GM21367 (cell line): Measurements from ENCODE around the gene PPP2R3C.
"Not testable (repeated sequence)": the region's sequence is repeated elsewhere in the genome, so short reads cannot be mapped to it uniquely, and the experiment has no call there.

ENCODE experiments used
- ATAC-seq: cut with Tn5 transposase; IDR thresholded peaks from one replicate; pipeline ENCODE4 v1.9.1; 2021; ENCODE audit not compliant: unreplicated experiment

Gene PPP2R3C

GRCh38 chr14:35121887-35122695 lies at the start of gene PPP2R3C, which contains the start of gene PRORP:
Gene PPP2R3C, minus strand, starts transcription at chr14:35121990. Its CDS starts 31 bp downstream, at chr14:35121959.
Gene PRORP, plus strand, starts transcription at chr14:35122552. Its CDS starts 694 bp downstream, at chr14:35123246.
- ATAC-seq: peak; percentile 77

- ATAC-seq: no peak
Observed at GRCh38 chr14:35167496-35167895, 45.7 kb upstream of the PPP2R3C start.

GRCh38 chr14:35164849-35165248 lies 43.1 kb upstream of the PPP2R3C start:
- ATAC-seq: no peak

GRCh38 chr14:35163384-35163783 lies 41.6 kb upstream of the PPP2R3C start:
- no peak for ATAC-seq

- no peak for ATAC-seq
Observed at GRCh38 chr14:35161231-35161630, 39.4 kb upstream of the PPP2R3C start.

- no peak for ATAC-seq
Observed at GRCh38 chr14:35159742-35160409, 38.1 kb upstream of the PPP2R3C start.

- ATAC-seq: no peak
Observed at GRCh38 chr14:35158951-35159653, 37.3 kb upstream of the PPP2R3C start.

- no peak for ATAC-seq
Observed at GRCh38 chr14:35158491-35158890, 36.7 kb upstream of the PPP2R3C start.

GRCh38 chr14:35155962-35156361 lies 34.2 kb upstream of the PPP2R3C start:
- ATAC-seq: no peak

DNA sequence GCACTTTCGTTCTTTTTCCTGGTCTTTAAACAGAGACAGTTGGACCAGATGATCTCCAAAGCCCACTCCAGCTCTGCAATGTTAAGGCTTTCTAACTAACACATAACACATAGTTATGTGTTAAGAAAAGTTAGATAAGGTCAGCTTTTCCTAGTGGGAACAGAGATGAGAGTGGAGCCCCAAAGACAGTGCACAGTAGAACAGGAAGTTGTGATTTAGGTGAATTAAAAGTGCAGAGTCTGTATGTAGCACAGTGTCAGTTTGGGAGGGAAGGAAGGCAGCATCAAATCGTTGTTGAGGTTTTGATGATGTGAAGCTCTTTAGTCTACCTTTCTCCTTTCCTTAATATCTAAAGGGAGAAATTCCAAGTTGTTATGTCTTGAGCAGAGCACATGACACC lies 32.2 kb upstream of the PPP2R3C start:
- ATAC-seq: no peak

DNA sequence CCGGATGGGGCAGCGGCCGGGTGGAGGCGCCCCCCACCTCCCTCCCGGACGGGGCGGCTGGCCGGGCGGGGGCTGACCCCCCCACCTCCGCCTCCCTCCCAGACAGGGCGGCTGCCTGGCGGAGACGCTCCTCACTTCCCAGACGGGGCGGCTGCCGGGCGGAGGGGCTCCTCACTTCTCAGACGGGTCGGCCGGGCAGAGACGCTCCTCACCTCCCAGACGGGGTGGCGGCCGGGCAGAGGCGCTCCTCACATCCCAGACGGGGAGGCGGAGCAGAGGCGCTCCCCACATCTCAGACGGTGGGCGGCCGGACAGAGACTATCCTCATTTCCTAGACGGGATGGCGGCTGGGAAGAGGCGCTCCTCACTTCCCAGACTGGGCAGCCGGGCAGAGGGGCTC lies 30.7 kb upstream of the PPP2R3C start:
- ATAC-seq: not testable (repeated sequence)

DNA sequence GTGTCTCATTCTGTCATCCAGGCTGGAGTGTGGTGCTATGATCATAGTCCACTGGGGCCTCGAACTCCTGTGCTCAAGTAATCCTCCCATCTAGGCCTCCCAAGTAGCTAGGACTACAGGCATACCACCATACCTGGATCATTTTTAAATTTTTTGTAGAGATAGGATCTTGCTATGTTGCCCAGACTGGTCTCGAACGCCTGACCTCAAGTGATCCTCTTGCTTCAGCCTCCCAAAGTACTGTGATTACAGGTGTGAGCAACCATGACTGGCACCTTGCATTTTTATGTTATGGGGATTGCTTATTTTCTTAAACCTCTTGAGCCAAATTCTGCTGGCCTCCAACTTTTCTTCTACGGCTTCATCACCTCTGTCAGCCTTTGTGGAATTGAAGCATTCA lies 27.4 kb upstream of the PPP2R3C start:
- no peak for ATAC-seq

DNA sequence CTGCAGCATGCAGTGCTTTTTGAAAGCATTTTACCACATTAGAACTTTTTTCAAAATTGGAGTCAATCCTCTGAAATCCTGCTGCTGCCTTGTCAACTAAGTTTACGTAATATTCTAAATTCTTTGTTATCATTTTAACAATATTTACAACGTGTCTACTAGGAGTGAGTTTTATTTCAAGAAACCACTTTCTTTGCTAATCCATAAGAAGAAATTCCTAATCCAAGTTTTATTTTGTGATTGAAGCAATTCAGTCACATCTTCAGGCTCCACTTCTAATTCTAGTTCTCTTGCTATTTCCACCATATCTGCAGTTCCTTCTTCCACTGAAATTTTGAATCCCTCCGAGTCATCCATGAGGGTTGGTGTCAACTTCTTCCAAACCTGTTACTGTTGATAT lies 25.9 kb upstream of the PPP2R3C start:
- no peak for ATAC-seq

DNA sequence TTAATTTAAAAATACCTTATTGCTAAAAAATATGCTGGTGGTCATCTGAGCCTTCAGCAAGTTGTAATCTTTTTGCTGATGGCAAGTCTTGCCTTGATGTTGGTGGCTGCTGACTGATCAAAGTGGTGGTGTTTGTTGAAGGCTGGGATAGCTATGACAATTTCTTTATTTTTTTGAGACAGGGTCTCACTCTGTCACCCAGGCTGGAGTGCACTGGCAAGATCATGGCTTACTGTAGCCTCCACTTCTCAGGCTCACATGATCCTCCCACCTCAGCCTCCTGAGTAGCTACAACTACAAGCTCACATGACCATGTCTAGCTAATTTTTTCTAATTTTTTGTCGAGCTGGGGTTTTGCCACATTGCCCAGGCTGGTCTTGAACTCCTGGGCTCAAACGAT lies 25.4 kb upstream of the PPP2R3C start:
- no peak for ATAC-seq

- ATAC-seq: no peak
Observed at GRCh38 chr14:35146711-35147149, 24.9 kb upstream of the PPP2R3C start.

DNA sequence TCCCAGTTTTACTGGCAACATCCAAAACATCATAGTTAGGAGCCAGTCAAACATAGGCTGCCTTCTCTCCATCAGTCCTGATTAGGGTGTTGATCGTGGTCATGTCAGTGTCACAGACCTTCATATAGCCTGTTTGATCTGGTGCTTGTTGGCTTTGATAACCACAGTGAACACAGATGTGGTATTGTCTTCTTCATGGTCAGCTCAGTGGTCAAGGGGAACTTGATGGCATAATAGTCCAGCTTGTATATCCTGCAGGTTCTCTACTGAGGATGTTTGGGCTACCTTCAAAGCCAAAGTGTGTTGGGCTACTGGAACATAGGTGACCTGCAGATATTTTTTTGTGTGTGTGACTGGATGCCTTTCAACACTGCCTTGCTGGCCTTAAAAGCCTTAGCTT lies 22.2 kb upstream of the PPP2R3C start:
- ATAC-seq: no peak

GRCh38 chr14:35140718-35141581 lies 19.2 kb upstream of the PPP2R3C start:
- ATAC-seq: no peak

DNA sequence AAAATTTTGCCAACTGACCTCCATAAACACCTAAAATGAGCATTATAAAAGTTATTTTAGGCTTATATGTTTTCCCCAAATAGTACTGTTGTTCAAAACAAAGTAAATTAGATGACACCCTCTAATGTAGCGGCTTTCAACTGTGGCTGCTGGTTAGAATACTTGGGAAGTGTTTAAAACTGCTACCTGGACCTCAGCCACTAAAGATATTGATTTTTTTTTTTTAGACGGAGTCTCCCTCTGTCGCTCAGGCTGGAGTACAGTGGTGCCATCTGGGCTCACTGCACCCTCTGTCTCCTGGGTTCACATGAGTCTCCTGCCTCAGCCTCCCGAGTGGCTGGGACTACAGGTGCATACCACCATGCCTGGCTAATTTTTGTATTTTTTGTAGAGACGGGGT lies 16.8 kb upstream of the PPP2R3C start:
- no peak for ATAC-seq

DNA sequence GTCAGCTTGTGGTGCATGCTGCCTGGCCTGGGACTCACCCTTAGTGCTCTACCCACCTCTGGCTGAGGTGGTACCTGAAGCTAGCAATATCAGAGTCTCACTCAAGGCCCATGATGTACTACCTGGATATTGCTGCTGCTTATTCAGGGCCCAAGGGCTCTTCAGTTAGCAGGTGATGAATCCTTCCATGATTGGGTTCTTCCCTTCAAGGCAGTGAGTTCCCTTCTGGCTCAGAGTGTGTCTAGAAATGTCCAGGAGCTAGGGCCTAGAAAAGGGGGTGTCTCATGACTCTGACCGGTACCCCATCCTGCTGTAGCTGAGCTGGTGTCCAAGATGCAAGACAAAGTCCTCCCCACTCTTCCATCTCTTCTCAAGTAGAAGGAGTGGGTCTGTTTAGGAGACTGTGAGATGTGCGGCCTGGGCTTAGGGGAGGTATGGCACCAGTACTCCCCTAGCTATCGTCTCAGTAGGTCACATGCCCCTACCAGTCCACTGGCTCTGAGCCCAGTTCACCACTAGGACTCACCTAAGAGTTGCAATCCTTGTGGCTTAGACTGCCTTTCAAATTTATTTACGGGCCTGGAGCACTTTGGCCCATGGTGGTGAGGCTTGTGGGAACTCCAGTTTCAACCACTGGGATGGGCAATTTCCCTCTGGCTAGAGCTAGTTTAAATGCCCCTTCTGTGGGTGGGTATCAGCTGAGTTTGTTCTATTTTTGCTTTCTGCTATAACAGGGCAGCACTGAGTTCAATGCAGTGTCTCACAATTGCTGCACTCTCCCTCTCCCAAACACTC lies 12.7 kb upstream of the PPP2R3C start:
- ATAC-seq: no peak
